ENCODE results near the gene MIA2. TPM values are rescaled to one million over a fixed set of nuclear protein-coding genes. Genes with fewer than 3 reads are reported as not detected.
"Not testable (repeated sequence)": the region's sequence is repeated elsewhere in the genome, so short reads cannot be mapped to it uniquely, and the experiment has no call there.

The MIA2 gene
- total and polyA plus RNA-seq, 8 donors, result 24.7 to 47.4 (median 34.4) TPM

DNA sequence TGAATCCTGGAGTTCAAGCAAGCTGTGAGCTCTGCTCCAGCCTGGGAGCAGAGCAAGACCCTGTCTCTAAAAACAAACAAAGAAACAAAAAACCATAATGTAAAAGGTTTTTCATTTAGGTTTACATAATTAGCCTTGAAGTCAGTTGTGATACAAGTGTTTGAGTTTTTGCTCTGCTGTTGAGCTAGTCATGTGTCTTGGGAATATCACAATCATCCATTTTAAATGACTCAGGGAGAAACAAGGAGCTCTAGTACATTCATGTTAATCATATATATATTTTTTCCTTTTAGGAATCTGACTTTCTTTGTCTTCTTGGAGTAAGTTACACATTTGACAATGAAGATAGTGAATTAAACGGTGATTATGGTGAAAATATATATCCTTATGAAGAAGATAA lies 12.9 kb downstream of the MIA2 start:
- no peak overlapping the region for H3K27ac ChIP-seq
- TF ChIP-seq CTCF (IDR thresholded peaks at IDR 0.05), result no peak
- H3K9me3 ChIP-seq, result no peaks in the 10 kb centered on the region
- H3K36me3 ChIP-seq, result no peaks in the 10 kb centered on the region
- no peak for ATAC-seq
- DNase-seq, result no peak
- no peaks in the 10 kb centered on the region for H3K27me3 ChIP-seq
- WGBS, 2 donors, result 78 to 82% methylated on average over 1 of the region's 1 CpG
- intact Hi-C loops (cut with DNase I), result no loop called here
- H3K4me1 ChIP-seq, result no peaks in the 10 kb centered on the region
- no peak overlapping the region for H3K4me3 ChIP-seq
- FAIRE-seq, result no peak

DNA sequence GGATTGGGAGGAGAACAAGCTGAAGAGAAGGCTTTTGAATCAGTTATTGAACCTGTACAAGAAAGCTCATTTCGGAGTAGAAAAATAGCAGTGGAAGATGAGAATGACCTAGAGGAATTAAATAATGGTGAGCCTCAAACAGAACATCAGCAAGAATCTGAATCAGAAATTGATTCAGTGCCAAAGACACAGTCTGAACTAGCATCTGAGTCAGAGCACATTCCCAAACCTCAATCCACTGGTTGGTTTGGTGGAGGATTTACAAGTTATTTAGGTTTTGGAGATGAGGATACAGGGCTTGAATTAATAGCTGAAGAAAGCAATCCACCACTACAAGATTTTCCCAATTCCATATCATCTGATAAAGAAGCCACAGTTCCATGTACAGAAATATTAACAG lies 13.5 kb downstream of the MIA2 start:
- no peaks in the 10 kb centered on the region for H3K27me3 ChIP-seq
- no peak overlapping the region for H3K4me3 ChIP-seq
- H3K9me3 ChIP-seq, result no peaks in the 10 kb centered on the region
- no peak for ATAC-seq
- intact Hi-C loops (cut with DNase I), result no loop called here
- no peak for TF ChIP-seq CTCF (IDR thresholded peaks at IDR 0.05)
- FAIRE-seq, result no peak
- 88 to 100% methylated on average over 1 of the region's 1 CpG for WGBS, 2 donors
- no peak overlapping the region for H3K27ac ChIP-seq
- no peaks in the 10 kb centered on the region for H3K4me1 ChIP-seq
- H3K36me3 ChIP-seq, result no peaks in the 10 kb centered on the region
- no peak for DNase-seq

GRCh38 chr14:39251547-39251946 lies 17.8 kb downstream of the MIA2 start:
- H3K4me1 ChIP-seq, result no peaks in the 10 kb centered on the region
- intact Hi-C loops (cut with DNase I), result no loop called here
- H3K4me3 ChIP-seq, result no peak overlapping the region
- no peaks in the 10 kb centered on the region for H3K9me3 ChIP-seq
- H3K27ac ChIP-seq, result no peak overlapping the region
- no peak for DNase-seq
- no peak for FAIRE-seq
- no peaks in the 10 kb centered on the region for H3K36me3 ChIP-seq
- no peaks in the 10 kb centered on the region for H3K27me3 ChIP-seq
- TF ChIP-seq CTCF (IDR thresholded peaks at IDR 0.05), result no peak
- ATAC-seq, result no peak

GRCh38 chr14:39257388-39257787 lies 23.7 kb downstream of the MIA2 start:
- H3K4me3 ChIP-seq; intact Hi-C loops (cut with DNase I); H3K4me1 ChIP-seq; H3K27me3 ChIP-seq; H3K36me3 ChIP-seq; DNase-seq; H3K9me3 ChIP-seq; ATAC-seq; H3K27ac ChIP-seq; FAIRE-seq: not testable (repeated sequence)
- 79 to 85% methylated on average over 1 of the region's 1 CpG for WGBS, 2 donors

DNA sequence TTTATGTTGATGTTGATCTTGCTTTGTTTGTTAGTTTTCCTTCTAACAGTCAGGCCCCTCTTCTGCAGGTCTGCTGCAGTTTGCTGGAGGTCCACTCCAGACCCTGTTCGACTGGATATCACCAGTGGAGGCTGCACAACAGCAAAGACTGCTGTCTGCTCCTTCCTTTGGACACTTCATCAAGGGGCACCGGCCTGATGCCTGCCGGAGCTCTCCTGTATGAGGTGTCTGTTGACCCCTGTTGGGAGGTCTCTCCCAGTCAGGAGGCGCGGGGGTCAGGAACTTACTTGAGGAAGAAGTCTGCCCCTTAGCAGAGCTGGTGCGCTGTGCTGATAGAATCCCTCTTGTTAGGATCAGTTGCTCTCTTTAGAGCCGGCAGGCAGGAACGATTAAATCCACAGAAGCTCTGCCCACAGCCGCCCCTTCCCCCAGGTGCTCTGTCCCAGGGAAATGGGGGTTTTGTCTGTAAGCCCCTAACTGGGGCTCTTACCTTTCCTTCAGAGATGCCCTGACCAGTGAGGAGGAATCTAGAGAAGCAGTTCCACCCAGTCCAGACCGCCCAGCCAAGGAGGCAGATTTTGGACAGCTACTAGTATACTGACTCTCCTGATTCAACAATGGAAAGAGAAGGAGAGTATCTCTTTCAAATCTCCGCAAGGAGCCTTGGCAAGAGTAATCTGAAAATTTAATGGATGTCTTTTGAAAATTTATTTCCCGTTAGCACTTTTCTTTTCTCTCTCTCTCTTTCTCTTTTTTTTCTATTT lies 25.2 kb downstream of the MIA2 start:
- ATAC-seq, result no peak

GRCh38 chr14:39260161-39260560 lies 26.4 kb downstream of the MIA2 start:
- DNase-seq; H3K4me3 ChIP-seq; FAIRE-seq; ATAC-seq; H3K36me3 ChIP-seq; H3K9me3 ChIP-seq; H3K27me3 ChIP-seq; intact Hi-C loops (cut with DNase I); H3K27ac ChIP-seq; H3K4me1 ChIP-seq: not testable (repeated sequence)
- WGBS, 2 donors, result 80 to 90% methylated on average over 3 of the region's 3 CpGs

More for the DNA sequence above, 25.2 kb downstream of the MIA2 start:
- no peaks in the 10 kb centered on the region for H3K4me1 ChIP-seq
- no peaks in the 10 kb centered on the region for H3K27me3 ChIP-seq
- H3K4me3 ChIP-seq, result no peak overlapping the region
- no peaks in the 10 kb centered on the region for H3K9me3 ChIP-seq
- FAIRE-seq (no peak), DNase-seq (peak in 1 of 6 donors; percentile 46)
- H3K27ac ChIP-seq, result no peak overlapping the region
- no peak for TF ChIP-seq CTCF (IDR thresholded peaks at IDR 0.05)
- 77 to 81% methylated on average over 12 of the region's 12 CpGs for WGBS, 2 donors
- H3K36me3 ChIP-seq, result no peaks in the 10 kb centered on the region
- intact Hi-C loops (cut with DNase I), result no loop called here

DNA sequence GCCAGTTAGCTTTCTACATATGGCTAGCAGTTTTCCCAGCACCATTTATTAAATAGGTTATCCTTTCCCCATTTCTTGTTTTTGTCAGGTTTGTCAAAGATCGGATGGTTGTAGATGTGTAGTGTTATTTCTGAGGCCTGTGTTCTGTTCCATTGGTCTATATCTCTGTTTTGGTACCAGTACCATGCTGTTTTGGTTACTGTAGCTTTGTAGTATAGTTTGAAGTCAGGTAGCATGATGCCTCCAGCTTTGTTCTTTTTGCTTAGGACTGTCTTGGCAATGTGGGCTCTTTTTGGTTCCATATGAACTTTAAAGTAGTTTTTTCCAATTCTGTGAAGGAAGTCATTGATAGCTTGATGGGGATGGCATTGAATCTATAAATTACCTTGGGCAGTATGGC lies 28.5 kb downstream of the MIA2 start:
- H3K27ac ChIP-seq; H3K9me3 ChIP-seq; H3K4me1 ChIP-seq; intact Hi-C loops (cut with DNase I); H3K4me3 ChIP-seq; H3K36me3 ChIP-seq; H3K27me3 ChIP-seq; ATAC-seq; DNase-seq; FAIRE-seq: not testable (repeated sequence)
- 92 to 95% methylated on average over 1 of the region's 1 CpG for WGBS, 2 donors
